GM21423 (cell line): ENCODE results near the gene PHAF1.

ENCODE experiments used
- ATAC-seq: cut with Tn5 transposase; IDR thresholded peaks from one replicate; pipeline ENCODE4 v1.9.1; 2021; ENCODE audit warnings: mild to moderate bottlenecking, moderate library complexity; ENCODE audit not compliant: unreplicated experiment

PHAF1 gene

DNA sequence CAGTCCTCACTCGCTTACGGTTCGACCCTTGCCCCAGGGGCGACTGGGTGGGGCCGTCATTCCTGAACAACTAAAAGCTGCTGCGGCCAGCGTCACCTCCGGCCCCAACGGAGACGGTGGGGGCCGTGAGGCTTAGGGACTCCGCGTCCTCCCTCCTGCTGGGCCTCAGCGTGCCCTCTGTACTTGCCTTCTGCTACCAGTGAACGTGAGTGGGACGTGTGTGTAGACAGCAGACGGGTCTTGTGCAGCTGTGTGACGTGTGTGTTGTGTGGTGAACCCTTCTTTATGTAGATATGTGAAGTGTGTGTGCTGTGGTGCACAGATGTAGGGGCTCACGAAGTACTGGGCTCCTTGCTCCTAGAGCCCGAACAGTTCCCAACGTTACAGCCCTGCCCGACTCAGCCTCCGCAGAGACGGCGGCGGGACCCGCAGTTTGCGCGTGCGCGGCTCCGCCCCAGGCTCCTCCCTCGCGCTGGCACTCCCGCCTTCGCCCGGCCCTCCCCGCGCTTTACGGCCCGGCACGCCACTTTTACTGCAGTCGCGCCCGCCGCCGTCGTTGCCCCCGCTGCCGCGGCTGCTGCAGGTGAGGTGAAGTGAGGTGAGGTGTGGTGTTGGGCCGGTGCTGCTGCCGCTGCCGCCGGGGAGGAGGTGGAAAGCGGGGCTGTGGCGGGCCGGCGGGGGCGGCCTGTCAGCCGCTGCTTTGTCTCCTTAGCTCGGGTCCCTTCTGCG, at the start of gene PHAF1:
Gene PHAF1, plus strand, starts transcription at position 535 of the 729 bp plus-strand sequence. CDS start 235 bp downstream, outside the sequence.
- ATAC-seq, result peak; percentile 76

DNA sequence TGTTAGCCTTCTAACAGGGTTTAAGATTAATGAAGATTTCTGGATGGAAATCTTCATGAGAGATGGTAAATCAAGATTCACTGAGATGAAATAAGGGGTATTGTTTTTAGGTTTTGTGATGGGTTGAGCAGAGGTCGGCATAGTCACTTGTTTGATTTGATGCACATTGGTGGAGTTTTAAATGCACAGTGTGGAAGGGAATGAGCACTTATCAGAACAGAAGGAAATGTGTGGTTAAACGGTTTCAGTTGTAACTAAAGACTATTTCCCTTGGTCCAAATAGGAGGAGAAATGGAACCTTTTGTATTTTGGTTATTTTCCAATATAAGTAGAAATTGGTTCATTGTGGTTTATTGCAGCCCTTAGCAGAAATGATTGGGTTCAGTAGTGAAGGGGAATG, 46.7 kb upstream of the PHAF1 start:
- no peak for ATAC-seq

DNA sequence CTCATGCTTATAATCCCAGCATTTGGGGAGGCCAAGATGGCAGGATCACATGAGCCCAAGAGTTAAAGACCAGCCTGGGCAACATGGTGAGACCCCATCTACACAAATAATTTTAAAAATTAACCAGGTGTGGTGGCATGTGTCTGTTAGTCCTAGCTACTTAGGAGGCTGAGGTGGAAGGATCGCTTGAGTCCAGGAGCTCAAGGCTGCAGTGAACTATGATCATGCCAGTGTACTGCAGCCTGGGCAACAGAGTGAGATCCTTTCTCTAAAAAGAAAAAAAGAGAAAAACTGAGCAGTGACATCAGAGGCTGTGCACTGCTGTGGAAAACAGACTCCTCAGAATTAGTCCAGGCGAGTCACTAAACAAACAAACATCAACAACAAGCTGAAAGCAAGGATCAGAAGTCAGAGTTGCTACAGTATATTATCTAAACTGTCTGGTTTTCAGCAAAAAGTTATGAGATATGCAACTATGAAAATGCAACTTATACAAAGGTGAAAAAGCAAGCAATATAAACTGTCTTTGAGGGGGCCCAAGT, 41.5 kb upstream of the PHAF1 start:
- no peak for ATAC-seq

DNA sequence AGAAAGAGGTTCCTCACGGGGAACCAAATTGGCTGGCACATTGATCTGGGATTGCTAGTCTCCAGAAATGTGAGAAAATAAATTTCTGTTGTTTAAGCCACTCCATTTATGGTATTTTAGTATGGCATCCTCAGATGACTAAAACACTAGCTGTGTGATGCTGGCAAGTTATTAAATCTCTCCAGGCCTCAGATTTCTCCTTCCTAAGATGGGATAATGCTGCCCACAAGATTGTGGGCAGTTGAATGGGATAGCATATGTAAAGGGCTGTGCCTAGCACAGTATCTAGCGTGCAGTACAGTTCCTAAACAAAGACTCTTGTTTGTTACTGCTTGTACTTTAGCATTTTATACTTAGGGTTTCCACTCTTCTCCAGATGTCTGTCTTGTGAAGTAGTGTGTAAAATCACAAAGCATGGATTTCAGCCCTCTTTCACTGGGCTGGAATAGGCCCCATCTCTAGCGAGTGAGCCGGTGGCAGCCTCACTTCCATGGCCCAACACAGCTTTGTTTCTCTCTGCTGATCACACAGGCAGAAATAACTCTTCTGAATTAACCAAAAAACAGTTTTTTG, 38.2 kb upstream of the PHAF1 start:
- no peak for ATAC-seq

DNA sequence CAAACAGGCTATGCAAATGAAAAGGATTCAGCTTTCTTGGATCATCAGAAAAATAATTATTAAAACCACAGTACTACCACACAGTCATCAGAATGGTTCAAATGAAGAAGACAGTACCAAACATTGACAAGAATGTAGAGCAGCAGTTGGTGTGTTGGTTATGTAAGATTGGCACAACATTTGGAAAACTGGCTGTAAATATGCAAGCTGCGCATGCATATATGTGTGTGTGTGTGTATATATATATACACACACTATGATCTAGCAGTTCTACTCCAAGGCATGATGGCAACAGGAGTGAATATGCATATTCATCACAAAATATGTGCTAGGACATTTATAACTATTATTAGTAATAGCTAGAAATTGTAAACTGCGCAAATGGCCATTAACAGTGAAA, 34.4 kb upstream of the PHAF1 start:
- ATAC-seq, result no peak

DNA sequence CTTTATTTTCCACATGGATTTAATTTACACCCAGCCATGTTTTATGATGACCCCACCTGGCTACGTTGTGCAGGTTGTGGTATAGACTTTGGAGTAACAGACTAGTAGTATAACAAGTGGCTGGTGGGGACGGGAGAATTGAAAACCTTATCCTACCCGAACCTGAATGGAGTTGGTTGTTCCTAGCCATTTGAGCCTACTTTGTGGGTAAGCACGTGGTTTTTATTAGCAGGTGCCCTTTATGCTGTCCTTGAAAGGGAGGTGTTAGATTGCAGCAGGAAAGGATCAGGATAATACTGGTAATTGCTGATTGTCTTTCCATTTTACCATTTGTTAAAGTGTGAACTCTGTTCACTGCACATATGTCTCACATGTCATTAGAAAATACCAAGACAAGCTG, 31.9 kb upstream of the PHAF1 start:
- ATAC-seq, result no peak

DNA sequence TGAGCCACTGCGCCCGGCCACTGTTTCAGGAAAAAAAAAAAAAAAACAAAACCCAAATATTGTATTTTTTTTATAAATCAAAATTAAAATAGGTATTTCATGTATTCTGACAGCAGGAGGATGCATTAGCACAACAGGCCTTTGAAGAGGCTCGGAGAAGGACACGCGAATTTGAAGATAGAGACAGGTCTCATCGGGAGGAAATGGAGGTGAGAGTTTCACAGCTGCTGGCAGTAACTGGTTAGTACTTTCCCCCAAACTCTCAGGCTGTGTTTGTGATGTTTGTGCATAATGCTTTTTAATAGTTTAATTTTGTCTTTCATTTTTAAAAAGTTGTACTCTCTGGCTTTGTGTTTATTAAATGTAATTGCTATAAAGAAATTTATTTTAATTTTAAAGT, 27.6 kb upstream of the PHAF1 start:
- no peak for ATAC-seq

DNA sequence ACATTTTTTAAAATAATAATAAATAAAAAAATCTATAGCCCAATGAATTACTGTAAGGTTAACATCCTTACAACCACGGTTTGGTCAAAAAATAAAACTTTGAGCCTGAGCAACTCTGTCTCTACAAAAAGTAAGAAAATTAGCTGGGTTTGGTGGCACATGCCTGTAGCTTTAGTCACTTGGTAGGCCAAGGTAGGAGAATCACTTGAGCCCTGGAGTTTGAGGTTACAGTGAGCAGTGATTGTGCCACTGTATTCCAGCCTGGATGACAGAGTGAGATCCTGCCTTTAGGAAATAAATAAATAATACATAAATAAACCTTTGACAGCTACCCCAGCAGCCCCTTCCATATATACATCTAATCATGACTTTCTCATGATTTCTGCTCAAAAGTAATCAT, 26.9 kb upstream of the PHAF1 start:
- no peak for ATAC-seq

DNA sequence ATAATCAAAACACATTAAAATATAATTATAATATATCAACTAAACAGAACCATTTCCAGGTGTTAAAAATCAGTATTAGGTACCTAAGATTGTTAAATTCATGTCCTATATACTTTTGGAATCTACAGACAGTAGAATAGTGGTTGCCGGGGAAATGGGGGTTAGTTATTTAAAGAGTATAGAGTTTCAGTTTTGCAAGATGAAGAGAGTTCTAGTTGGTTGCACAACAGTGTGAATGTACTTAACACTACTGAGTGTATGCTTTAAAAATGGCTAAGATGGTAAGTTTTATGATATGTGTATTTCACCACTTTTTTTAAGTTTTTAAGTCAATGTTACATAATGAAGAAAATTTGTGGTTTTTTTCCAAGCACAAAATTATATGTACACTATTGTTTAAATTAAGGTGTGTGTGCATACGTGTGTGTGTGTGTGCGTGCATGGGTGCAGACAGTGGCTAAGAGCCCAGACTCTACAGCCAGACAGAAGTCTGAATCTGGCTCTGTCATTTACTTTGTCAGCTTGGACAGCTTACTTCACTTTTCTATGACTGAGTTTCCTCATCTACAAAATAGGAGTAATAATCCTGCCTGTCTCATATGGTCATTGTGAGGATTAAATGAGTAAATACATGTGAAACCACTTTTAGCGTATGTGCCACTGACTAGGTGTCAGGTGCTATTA, 25.3 kb upstream of the PHAF1 start:
- ATAC-seq, result peak; percentile 60

DNA sequence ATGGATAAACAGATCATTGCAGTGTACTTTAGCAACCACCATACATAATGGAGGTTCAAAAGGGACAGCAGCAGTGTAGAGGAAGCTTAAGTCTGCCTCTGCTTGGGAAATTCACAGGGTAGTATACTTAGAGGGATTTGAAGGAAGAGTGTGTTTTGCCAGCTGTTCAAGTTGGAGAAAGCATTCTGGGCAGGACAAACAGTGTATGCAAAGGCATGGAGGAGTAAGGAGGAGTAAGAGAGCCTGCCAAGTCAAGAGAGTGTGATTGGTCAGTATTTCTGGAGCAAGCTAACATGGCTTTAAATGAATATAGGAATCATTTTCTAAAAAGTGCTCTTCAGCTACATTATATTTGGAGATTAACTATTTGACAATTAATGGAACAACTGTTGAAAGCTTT, 22.9 kb upstream of the PHAF1 start:
- ATAC-seq, result no peak

DNA sequence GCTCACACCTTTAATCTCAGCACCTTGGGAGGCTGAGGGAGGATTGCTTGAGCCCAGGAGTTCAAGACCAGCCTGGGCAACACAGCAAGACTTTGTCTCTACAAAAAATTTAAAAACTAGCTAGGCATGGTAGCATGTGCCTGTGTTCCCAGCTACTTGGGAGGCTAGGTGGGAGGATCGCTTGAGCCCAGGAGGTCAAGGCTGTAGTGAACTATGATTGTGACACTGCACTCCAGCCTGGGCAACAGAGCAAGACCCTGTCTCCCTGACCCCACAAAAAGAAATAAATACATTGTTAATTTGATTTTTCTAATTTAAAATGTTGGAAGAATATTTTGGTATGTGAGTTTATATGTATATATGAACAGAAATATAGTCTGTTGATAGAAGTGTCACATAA, 22.4 kb upstream of the PHAF1 start:
- ATAC-seq, result no peak

DNA sequence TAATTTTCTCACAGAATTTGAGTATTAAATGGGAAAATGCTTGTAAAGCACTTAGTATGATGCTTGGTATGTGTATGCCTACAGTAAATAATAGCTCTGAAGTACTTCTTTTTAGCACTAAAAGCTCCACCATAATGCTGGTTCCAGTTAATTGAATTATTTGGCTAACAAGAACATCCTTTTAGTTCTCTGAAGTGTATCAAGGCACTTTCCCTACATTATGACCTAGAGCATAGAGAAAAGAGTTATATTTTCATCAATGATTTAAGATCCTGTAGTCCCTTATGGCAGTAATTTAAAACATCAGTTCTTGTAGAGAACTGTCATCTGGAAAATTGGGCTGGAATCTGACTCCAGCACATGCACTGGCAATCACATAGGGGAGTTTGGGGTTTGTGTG, 21.9 kb upstream of the PHAF1 start:
- ATAC-seq, result no peak

DNA sequence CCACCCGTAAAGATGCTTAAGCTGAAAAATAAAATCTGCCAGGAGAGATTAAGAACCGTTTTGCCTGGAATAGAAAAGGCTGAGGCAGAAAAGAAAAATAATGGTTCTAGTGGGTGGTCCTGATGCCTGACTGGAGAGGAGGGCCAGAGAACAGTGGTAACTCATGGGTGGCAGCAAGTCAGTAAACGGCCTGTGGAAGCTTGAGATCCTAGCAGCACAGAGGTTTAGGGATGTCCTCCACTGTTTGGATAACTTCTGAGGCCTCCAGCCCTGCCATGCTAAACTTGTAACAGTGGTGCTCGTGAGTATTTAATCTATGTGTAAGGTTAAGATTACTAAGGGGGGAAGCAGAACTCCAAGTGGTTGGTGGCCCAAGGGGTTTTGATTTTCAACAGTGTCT, 21.2 kb upstream of the PHAF1 start:
- no peak for ATAC-seq

DNA sequence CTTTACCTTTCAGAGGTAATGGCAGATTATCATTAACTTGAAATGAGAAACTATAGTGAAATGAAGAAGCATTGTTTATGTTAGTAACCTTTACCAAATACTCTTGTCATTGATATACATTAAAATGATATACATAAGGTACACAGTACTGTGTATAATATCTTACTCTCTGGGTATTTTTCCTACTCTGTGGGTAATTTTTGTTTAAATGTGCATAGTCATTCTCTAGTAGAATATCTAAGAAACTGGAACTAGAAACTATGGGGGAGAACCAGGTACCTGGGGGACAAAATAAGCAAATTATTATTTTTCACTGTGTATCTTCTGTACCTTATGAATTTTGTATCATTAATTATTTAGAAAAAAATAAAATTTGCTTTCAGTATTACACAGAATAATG, 20.6 kb upstream of the PHAF1 start:
- no peak for ATAC-seq

DNA sequence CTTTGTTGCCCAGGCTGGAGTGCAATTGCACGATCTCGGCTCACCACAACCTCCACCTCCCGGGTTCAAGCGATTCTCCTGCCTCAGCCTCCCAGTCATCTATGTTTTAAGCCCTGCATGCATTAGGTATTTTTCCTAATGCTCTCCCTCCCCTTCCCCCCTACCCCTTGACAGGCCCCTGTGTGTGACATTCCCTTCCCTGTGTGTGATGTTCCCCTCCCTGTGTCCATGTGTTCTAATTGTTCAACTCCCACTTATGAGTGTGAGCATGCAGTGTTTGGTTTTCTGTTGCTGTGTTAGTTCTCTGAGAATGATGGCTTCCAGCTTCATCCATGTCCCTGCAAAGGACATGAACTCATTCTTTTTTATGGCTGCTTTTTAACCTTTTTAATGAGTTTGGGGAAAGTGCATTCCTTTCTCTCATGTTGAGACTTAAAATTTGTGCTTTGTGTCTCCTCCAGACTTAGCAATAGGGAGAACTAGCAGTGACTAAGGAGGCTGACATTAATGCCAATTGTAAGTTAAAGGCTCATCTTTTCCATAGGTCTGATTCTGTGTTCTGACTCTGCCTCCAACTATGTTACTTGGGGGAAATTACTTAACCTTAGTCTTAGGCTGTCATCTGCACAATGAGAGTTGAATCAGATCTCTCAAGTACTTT, 17.7 kb upstream of the PHAF1 start:
- no peak for ATAC-seq

DNA sequence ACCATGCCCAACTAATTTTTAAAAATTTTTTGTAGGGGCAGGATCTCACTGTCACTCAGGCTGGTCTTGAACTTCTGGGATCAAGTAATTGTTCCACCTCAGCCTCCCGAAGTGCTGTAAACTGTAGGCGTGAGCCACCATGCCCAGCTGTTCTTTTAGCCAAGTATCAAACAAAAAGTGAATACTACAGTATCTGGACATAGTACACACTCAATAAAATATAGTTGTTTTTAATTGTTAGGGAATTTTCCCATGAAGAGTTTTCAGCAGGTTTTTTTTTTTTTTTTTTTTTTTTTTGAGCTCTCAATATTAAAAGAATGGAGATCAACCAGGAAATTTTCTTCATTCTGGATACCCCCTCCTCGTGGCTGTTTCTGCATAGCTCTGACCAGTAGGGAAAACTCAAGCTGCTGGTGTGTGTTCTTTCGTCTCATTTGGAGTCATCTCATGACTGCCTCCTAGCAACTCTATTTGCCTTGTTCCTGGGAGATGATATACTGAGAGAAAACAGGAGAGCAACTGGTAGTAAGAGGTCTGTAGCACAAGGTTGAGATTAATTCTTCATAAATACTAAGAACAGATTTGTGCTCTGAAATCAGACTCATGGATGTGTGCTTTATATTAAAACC, 16.5 kb upstream of the PHAF1 start:
- no peak for ATAC-seq

DNA sequence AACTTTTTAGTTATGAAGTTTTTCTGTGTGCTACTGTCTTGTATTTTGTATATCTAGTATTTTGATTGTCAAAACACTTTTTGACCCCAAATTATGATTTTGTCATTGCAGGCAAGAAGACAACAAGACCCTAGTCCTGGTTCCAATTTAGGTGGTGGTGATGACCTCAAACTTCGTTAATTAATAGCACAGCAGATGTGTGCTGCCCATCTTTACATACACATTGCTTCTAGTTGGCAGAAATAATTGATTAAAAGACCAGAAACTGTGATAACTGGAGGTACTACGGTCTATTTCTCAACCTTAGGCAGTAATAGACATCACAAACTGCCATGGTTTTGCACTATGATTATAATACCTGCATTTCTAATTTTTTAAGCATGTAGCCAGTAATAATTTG, 11.1 kb upstream of the PHAF1 start:
- no peak for ATAC-seq

DNA sequence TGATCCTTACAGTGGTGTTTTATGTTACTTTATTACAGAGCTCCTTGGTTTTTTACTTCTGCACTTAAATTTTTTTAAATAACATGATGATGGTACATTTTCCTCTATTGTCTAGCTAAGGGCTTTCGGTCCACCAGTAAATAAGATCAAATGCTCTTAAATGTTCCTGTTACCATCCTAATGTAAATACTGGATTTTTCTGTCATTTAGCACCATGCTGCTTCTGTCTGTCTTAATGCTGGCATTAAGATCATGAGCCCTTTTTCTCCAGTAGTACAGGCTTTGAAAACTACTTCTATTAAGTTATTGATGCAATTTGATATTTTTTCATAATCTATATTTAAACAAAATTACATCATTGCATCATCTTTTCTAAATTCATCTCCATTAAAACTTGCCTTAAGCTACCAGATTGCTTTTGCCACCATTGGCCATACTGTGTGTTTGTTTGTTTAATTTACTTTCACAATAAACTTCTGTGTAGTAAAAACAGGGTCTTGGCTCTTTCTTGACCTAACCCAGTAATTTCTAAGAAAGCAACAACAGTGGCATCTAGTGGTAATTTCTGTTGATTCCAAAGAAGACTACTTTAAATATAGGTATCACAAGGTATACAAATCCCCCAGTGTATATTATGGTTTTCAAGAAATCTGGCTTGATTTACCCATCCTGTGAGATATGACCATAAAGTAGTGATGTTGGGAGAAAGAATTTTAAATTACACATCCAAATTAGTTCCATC, 9.0 kb upstream of the PHAF1 start:
- ATAC-seq, result no peak

DNA sequence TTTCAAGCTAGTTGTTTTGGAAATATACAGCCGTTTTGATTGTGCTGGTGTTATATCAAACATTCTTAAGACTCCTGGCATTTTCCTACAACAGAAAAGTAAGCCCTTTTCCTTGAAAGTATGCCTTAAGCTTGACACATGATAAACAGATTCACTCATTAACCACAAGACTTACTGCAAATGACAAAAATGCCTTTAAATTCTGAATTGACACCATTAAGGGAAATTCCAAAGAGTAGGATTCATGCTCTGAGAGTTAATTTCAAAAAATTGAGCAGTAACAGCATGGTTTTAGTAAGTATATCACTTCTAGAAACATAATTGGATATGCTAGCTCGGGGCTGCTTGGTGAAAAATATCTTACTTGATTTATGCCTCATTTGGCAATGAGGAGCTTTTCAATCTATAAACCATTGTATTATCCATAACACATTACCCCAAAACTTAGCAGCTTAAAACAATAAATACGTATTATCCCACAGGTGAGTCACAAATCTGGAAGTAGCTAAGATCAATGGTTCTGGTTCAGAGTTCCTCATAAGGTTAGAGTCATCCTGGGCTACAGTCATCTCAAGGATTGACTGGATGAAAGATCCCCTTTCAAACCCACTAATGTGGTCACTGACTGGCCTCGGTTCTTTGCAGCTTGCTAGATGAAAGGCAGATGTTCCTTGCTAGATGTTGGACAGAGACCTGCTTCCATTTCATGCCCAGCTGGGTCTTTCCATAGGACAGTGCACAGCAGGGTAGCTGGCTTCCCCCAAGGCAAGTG, 8.2 kb upstream of the PHAF1 start:
- ATAC-seq, result no peak

DNA sequence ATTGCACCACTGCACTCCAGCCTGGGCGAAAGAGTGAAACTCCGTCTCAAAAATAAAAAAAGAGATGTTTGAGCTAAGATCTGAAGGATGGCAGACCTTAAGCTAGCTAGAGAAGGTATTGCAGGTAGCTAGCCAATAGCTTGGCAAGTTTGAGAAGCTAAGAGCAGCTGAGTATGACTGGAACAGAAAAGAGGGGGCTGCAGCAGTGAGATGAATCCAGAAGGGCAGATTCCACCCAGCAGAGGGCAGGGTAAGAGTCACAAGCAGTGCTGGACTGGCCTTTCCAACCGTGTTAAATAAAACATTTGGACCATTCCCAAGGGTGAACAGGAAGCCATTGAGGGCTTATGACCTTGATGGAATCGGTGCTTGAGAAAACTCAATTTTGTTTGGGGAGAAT, 5.7 kb upstream of the PHAF1 start:
- ATAC-seq, result no peak
